Pancreas (tissue), 10 donors: Measurements from ENCODE around the gene DUOXA1. TPM values are rescaled to one million over a fixed set of nuclear protein-coding genes. Genes with fewer than 3 reads are reported as not detected.

Experiments
- ATAC-seq, 4 donors: fragments of 200-7000 bp; cut with Tn5 transposase; one replicate each; pipeline versions ENCODE4 v1.8.0 to v1.9.1; 2020; ENCODE audit warnings: mild to moderate bottlenecking in 4 of 4, moderate library complexity in 4 of 4
- DNase-seq, 6 donors: peaks; one replicate each; pipeline ENCODE4 v3.0.0-alpha.2; 2020
- FAIRE-seq: peaks from 2 replicates; lab custom pipeline; 2012; peaks lifted over from hg19 to GRCh38; lab: Jason Lieb, UNC
- H3K27ac ChIP-seq, 4 donors: fragments of 200-600 bp; sonication (generic); 1 replicate in 3 of 4; 2 replicates in 1 of 4; pipeline versions ENCODE4 v1.5.0 to v1.8.0; 2020
- H3K27me3 ChIP-seq, 4 donors: fragments of 200-600 bp; one replicate each; pipeline ENCODE4 v1.8.0; 2021
- H3K36me3 ChIP-seq, 3 donors: fragments of 200-600 bp; sonication (generic) in 1 of 3; one replicate each; pipeline versions ENCODE4 v1.5.0 to v1.8.0; 2020 to 2021
- H3K4me1 ChIP-seq, 3 donors: fragments of 200-600 bp; one replicate each; pipeline ENCODE4 v1.8.0; 2021
- H3K4me3 ChIP-seq, 4 donors: fragments of 200-600 bp; sonication (generic) in 2 of 4; one replicate each; pipeline versions ENCODE4 v1.5.0 to v1.8.0; 2020 to 2021
- H3K9me3 ChIP-seq, 4 donors: fragments of 200-600 bp; one replicate each; pipeline ENCODE4 v1.8.0; 2021
- WGBS, 2 donors: extraction: QIAGEN DNeasy Blood & Tissue Kit; methylation state at CpG; one replicate each; pipeline ENCODE4 v1.1.7; 2013; 5-methylcytosine and 5-hydroxymethylcytosine counted together
- intact Hi-C, 3 donors: fragments of 100-400 bp; cut with DNase I; formaldehyde crosslinking; loops; one replicate each; pipeline versions ENCODE4 v1.11.1 to v1.14.2; 2022
- polyA plus RNA-seq, 2 donors: library from polyadenylated mRNA; stranded (reverse); fragments of 200-250 nt; gene quantifications; one replicate each; pipeline ENCODE4 v1.2.3, GENCODE V29; 2013
- total RNA-seq, 6 donors: library from RNA; stranded (reverse); fragmentation: NEBNext Ultra II Directional in 4 of 6; extraction: Animal tissue kit (Norgen Biotek cat#: 25700) in 4 of 6; gene quantifications; one replicate each; pipeline versions ENCODE4 v1.2.1 to v1.2.4, GENCODE V29; 2021 to 2023
- TF ChIP-seq, protein P1 (sequence below), 4 donors: fragments of 200-600 bp; sonication (generic) in 3 of 4; IDR thresholded peaks; one replicate each; pipeline versions ENCODE4 v1.5.0 to v1.8.0; 2021; ENCODE audit warnings: antibody characterized with exemption in 4 of 4
- donor health status: healthy with polysubstance abuse.
- donor health status: DM: no; HTN: no; CAD: no; lungs with moderate emphysema.
- donor health status: DM: no; HTN: no; CAD: no.
- donor health status: control.
- donor health status: control.
- donor health status: Bipolar disorder and iron deficiency.
- donor health status: DM: yes; HTN: yes; CAD: no.
- donor health status: DM: no; HTN: no; CAD: no.
- donor health status: DM: no; HTN: no; CAD: no.
- donor health status: DM: yes; HTN: yes; CAD: no.

The DUOXA1 gene
- total and polyA plus RNA-seq, 8 donors, result 0.11 to 0.22 (median 0.17) TPM; not detected in 3

DNA sequence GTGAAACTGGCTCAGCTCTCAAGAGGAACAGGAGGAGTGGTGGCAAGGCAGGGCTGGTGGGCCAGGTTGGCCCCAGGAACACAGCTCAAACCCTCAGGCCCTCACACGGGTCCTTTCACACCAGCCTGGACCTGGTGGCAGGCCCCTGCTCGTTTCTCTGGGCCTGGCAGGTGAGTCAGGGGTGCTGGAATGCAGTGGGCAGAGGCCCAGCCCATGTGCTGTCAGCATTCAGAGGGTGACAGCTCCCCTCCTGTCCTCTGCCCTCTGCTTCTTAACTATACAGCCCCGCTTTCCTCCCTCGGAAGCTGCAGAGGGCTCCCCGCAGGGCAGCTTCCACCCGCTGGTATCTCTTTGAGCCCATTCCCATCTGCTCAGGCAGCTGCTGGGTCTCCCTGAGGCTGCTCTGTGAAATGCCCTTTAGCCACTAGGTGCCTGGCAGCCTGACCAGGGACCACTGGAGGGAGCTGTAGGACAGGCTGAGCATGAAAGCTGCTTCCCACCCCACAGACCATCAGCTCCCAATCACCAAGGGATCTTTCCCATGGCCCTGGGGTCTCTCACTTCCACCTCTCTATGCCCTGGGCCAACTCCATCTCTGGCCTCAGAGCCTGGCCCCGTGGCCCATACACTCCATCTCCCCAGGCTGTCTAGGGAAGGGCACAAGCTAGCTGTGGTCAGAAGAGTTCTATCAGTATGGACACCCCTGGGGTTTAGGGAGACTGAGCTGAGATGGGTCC is 33.3 kb upstream of the DUOXA1 start:
- FAIRE-seq, result no peak

DNA sequence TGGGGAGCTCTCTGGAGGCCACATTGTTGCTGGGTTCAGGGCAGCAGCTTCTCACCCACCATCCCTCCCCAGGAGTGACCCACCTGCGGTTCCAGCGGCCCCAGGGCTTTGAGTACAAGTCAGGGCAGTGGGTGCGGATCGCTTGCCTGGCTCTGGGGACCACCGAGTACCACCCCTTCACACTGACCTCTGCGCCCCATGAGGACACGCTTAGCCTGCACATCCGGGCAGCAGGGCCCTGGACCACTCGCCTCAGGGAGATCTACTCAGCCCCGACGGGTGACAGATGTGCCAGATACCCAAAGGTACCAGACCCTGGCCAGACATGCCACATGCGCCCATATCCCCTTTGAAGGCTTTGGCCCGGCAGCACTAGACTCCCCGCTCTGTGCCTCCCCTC is 32.0 kb upstream of the DUOXA1 start:
- Histone ChIP-seq H3K27me3 (no peaks in the 10 kb centered on the region), H3K4me3 (no peak overlapping the region), H3K36me3 (no peaks in the 10 kb centered on the region), H3K4me1 (peaks cover 0 to 4% (median 4%) of the 10 kb centered on the region in 3 donors), H3K9me3 (no peaks in the 10 kb centered on the region), H3K27ac (no peak overlapping the region)
- ATAC-seq (no peak), DNase-seq (no peak), FAIRE-seq (no peak)
- 91 to 92% methylated on average over 14 of the region's 14 CpGs for WGBS, 2 donors
- TF ChIP-seq, protein P1, sequence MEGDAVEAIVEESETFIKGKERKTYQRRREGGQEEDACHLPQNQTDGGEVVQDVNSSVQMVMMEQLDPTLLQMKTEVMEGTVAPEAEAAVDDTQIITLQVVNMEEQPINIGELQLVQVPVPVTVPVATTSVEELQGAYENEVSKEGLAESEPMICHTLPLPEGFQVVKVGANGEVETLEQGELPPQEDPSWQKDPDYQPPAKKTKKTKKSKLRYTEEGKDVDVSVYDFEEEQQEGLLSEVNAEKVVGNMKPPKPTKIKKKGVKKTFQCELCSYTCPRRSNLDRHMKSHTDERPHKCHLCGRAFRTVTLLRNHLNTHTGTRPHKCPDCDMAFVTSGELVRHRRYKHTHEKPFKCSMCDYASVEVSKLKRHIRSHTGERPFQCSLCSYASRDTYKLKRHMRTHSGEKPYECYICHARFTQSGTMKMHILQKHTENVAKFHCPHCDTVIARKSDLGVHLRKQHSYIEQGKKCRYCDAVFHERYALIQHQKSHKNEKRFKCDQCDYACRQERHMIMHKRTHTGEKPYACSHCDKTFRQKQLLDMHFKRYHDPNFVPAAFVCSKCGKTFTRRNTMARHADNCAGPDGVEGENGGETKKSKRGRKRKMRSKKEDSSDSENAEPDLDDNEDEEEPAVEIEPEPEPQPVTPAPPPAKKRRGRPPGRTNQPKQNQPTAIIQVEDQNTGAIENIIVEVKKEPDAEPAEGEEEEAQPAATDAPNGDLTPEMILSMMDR (IDR thresholded peaks at IDR 0.05), result no peak
- intact Hi-C loops, result no loop called here

More for the DNA sequence above, 33.3 kb upstream of the DUOXA1 start:
- Histone ChIP-seq H3K4me3 (no peak overlapping the region), H3K4me1 (peaks cover 0 to 4% (median 4%) of the 10 kb centered on the region in 3 donors), H3K36me3 (no peaks in the 10 kb centered on the region), H3K9me3 (no peaks in the 10 kb centered on the region), H3K27ac (no peak overlapping the region), H3K27me3 (no peaks in the 10 kb centered on the region)
- DNase-seq (peak in 5 of 6 donors; percentile 65 to 84 (median 80)), ATAC-seq (peak; percentile 55 to 82 (median 76))
- WGBS, 2 donors, result 7 to 11% methylated on average over 7 of the region's 7 CpGs
- TF ChIP-seq, protein P1 (IDR thresholded peaks at IDR 0.05), result peak; percentile 73 to 85 (median 79)
- intact Hi-C loops, result no loop called here

DNA sequence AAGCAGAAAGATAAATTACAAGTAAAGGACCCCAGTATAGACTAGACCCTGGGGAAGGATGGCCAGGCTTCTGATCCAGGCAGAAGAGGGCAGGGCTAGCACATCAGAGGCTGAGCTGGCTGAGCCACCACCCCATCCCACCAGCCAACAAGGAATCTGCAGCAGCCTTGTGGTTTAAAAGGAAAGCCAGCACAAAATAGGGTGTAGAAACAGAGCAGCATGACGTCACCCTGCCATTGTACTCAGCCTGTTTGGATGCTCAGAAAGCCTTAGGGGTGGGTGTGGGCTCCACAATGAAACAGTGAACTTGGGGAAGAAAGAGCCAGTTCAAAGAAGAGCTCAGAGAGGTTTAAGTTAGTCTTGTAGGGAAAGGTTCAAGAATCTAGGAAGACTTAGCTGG is 28.3 kb upstream of the DUOXA1 start:
- intact Hi-C loops, result no loop called here
- H3K9me3 ChIP-seq, result no peaks in the 10 kb centered on the region
- FAIRE-seq, result no peak
- TF ChIP-seq, protein P1 (IDR thresholded peaks at IDR 0.05), result no peak
- no peaks in the 10 kb centered on the region for H3K36me3 ChIP-seq
- H3K27me3 ChIP-seq, result no peaks in the 10 kb centered on the region
- DNase-seq, result no peak
- ATAC-seq, result peak in 1 of 4 donors; percentile 12
- H3K4me3 ChIP-seq, result no peak overlapping the region
- 85 to 96% methylated on average over 1 of the region's 1 CpG for WGBS, 2 donors
- peaks cover 0 to 4% (median 0%) of the 10 kb centered on the region in 3 donors for H3K4me1 ChIP-seq
- H3K27ac ChIP-seq, result no peak overlapping the region

DNA sequence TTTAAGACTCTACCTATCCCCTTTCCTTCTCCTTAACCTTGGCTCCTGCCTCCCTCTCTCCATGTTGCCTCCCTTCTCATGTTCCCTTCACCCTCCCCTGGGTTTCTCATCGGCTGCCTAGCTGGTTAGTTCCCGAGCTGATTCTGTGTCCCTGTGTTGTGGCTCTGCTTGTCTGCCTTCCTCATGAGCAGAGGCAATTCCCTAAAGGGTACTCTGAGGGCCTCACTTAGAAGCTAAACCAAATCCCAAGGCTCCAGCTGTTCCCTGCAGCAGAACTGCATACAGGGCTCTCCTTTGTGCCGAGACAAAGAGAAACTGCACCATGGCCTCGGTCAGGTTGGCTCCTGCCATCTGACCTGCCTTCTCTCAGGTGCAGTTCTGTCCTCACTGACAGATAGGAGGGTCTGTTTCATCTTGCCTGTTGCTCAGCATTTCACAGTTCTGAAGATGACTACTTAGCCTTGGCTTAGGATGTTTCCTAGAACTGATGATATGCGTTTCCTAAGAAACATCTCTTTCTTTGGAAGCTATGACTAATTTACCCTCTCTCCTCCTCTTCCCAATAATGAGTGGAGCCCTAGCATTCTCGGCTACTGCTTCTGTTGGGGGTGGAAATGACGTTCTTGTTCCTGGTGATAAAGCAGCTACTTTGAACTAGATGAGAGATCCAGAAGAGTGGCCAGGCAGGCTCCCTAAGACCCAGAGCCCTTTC is 27.2 kb upstream of the DUOXA1 start:
- TF ChIP-seq, protein P1 (IDR thresholded peaks at IDR 0.05), result no peak
- peak in 1 of 6 donors; percentile 6 for DNase-seq
- peak in 1 of 4 donors; percentile 23 for ATAC-seq
- H3K36me3 ChIP-seq, result no peaks in the 10 kb centered on the region
- H3K27me3 ChIP-seq, result no peaks in the 10 kb centered on the region
- 86% methylated on average over 7 of the region's 7 CpGs for WGBS, 2 donors
- no peaks in the 10 kb centered on the region for H3K9me3 ChIP-seq
- no peak overlapping the region for H3K27ac ChIP-seq
- intact Hi-C loops, result no loop called here
- H3K4me3 ChIP-seq, result no peak overlapping the region
- no peak for FAIRE-seq
- H3K4me1 ChIP-seq, result no peaks in the 10 kb centered on the region
